ENCODE data around the gene SIPA1L2. TPM values are rescaled to one million over a fixed set of nuclear protein-coding genes. Genes with fewer than 3 reads are reported as not detected.
"Not testable (repeated sequence)": the region's sequence is repeated elsewhere in the genome, so short reads cannot be mapped to it uniquely, and the experiment has no call there.

SIPA1L2 gene
- total and polyA plus RNA-seq, 4 donors, result 2.9 to 27.6 (median 10.2) TPM

DNA sequence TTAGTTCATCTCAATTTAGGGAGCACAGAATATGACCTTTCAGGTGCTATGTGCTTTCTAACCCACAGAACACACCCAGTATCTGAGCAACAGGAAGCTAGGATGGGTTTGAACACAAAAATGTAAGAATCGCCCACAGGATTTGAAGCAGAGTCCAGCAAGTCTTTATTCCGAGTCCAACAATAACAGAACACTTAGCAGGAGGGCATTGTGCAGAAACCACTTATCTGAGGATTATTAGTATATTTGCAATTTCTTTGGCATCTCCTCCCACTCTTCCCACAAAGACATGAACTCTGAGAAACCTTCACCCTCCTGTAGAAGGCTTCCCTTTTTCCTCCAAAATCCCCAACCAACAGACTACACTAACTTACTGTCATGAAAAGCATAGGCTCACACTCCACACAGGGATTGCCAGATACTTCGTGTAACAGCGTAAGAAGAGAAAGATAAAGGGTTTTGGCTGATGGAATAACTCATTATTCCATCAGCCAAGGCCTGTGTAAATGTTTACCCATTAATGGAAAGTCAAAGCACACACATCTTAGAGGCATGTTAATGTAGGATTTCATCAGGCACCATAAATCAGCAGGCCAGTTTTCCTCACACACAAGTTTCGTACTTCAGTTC is 16.1 kb downstream of the SIPA1L2 start:
- Histone ChIP-seq H3K4me3 (ENCODE audit: low read length in 2 of 2) (no peak overlapping the region), H3K27ac (ENCODE audit: low read depth in 1 of 2, low read length in 2 of 2) (no peak overlapping the region), H3K27me3 (ENCODE audit: control insufficient read depth in 1 of 2, insufficient read depth in 2 of 2, low read length in 1 of 2) (no peaks in the 10 kb centered on the region), H3K4me1 (ENCODE audit: control insufficient read depth in 1 of 2, insufficient read depth in 2 of 2, low read length in 2 of 2) (no peaks in the 10 kb centered on the region), H3K9me3 (ENCODE audit: control insufficient read depth, low read length) (no peaks in the 10 kb centered on the region), H3K36me3 (ENCODE audit: control insufficient read depth in 1 of 2, insufficient read depth in 2 of 2, low read length in 1 of 2) (no peaks in the 10 kb centered on the region)
- DNase-seq, result no peak
- 63% methylated on average over 5 of the region's 5 CpGs for WGBS, 2 donors
- intact Hi-C loops (cut with DNase I), result no loop called here
- peak; percentile 52 for ATAC-seq (ENCODE audit: low FRiP score)

DNA sequence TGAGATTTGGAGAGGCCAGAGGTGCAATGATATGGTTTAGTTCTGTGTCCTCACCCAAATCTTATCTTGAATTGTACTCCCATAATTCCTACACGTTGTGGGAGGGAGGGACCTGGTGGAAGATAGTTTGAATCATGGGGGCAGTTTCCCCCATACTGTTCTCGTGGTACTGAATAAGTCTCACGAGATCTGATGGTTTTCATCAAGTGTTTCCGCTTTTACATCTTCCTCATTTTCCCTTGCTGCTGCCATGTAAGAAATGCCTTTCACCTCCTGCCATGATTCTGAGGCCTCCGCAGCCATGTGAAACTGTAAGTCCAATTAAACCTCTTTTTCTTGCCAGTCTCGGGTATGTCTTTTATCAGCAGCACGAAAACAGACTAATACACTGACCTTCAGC is 17.1 kb downstream of the SIPA1L2 start:
- H3K4me3 ChIP-seq (ENCODE audit: low read length in 2 of 2); H3K4me1 ChIP-seq (ENCODE audit: control insufficient read depth in 1 of 2, insufficient read depth in 2 of 2, low read length in 2 of 2); H3K27me3 ChIP-seq (ENCODE audit: control insufficient read depth in 1 of 2, insufficient read depth in 2 of 2, low read length in 1 of 2); intact Hi-C loops (cut with DNase I); H3K27ac ChIP-seq (ENCODE audit: low read depth in 1 of 2, low read length in 2 of 2); H3K9me3 ChIP-seq (ENCODE audit: control insufficient read depth, low read length); ATAC-seq (ENCODE audit: low FRiP score); H3K36me3 ChIP-seq (ENCODE audit: control insufficient read depth in 1 of 2, insufficient read depth in 2 of 2, low read length in 1 of 2); DNase-seq: not testable (repeated sequence)
- 94% methylated on average over 7 of the region's 7 CpGs for WGBS, 2 donors

DNA sequence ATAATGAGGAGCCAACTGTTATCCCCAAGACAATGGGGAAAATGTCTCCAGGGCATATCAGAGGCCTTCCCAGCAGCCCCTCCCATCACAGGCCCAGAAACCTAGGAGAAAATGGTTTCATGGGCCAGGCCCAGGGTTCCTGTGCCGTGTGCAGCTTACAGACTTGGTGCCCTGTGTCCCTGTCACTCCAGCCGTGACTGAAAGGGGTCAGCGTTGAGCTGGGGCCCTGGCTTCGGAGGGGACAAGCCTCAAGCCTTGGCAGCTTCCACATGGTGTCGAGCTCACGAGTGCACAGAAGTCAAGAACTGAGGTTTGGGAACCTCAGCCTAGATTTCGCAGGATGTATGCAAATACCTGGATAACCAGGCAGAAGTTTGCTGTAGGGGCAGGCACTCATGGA is 18.1 kb downstream of the SIPA1L2 start:
- H3K4me3 ChIP-seq (ENCODE audit: low read length in 2 of 2), result no peak overlapping the region
- H3K4me1 ChIP-seq (ENCODE audit: control insufficient read depth in 1 of 2, insufficient read depth in 2 of 2, low read length in 2 of 2), result no peaks in the 10 kb centered on the region
- no peaks in the 10 kb centered on the region for H3K36me3 ChIP-seq (ENCODE audit: control insufficient read depth in 1 of 2, insufficient read depth in 2 of 2, low read length in 1 of 2)
- DNase-seq (no peak), ATAC-seq (ENCODE audit: low FRiP score) (no peak)
- 96 to 98% methylated on average over 7 of the region's 7 CpGs for WGBS, 2 donors
- intact Hi-C loops (cut with DNase I), result no loop called here
- H3K9me3 ChIP-seq (ENCODE audit: control insufficient read depth, low read length), result no peaks in the 10 kb centered on the region
- H3K27me3 ChIP-seq (ENCODE audit: control insufficient read depth in 1 of 2, insufficient read depth in 2 of 2, low read length in 1 of 2), result no peaks in the 10 kb centered on the region
- no peak overlapping the region for H3K27ac ChIP-seq (ENCODE audit: low read depth in 1 of 2, low read length in 2 of 2)

DNA sequence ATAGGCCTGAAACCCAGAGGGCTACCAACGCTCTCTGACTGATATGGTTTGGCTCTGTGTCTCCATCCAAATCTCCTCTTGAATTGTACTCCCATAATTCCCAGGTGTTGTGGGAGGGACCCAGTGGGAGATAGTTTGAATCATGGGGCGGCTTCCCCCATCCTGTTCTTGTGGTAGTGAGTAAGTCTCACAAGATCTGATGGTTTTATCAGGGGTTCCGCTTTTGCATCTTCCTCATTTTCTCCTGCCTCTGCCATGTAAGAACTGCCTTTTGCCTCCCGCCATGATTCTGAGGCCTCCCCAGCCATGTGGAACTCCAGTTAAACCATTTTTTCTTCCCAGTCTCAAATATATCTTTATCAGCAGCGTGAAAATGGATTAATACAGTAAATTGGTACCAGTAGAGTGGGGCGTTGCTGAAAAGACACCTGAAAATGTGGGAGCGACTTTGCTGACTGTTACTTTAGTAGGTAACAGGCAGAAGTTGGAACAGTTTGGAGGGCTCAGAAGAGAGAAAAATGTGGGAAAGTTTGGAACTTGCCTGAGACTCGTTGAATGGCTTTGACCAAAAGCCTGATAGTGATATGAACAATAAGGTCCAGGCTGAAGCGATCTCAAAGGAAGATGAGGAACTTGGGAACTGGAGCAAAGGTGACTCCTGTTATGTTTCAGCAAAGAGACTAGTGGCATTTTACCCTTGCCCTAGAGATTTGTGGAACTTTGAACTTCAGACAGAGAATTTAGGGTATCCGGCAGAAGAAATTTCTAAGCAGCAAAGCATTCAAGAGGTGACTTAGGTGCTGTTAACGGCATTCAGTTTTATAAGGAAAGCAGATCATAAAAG is 18.8 kb downstream of the SIPA1L2 start:
- H3K27me3 ChIP-seq (ENCODE audit: control insufficient read depth in 1 of 2, insufficient read depth in 2 of 2, low read length in 1 of 2); H3K4me3 ChIP-seq (ENCODE audit: low read length in 2 of 2); H3K4me1 ChIP-seq (ENCODE audit: control insufficient read depth in 1 of 2, insufficient read depth in 2 of 2, low read length in 2 of 2); H3K27ac ChIP-seq (ENCODE audit: low read depth in 1 of 2, low read length in 2 of 2); intact Hi-C loops (cut with DNase I); ATAC-seq (ENCODE audit: low FRiP score); H3K9me3 ChIP-seq (ENCODE audit: control insufficient read depth, low read length); H3K36me3 ChIP-seq (ENCODE audit: control insufficient read depth in 1 of 2, insufficient read depth in 2 of 2, low read length in 1 of 2): not testable (repeated sequence)
- peak in 1 of 2 donors; percentile 54 for DNase-seq
- 90 to 91% methylated on average over 11 of the region's 11 CpGs for WGBS, 2 donors

DNA sequence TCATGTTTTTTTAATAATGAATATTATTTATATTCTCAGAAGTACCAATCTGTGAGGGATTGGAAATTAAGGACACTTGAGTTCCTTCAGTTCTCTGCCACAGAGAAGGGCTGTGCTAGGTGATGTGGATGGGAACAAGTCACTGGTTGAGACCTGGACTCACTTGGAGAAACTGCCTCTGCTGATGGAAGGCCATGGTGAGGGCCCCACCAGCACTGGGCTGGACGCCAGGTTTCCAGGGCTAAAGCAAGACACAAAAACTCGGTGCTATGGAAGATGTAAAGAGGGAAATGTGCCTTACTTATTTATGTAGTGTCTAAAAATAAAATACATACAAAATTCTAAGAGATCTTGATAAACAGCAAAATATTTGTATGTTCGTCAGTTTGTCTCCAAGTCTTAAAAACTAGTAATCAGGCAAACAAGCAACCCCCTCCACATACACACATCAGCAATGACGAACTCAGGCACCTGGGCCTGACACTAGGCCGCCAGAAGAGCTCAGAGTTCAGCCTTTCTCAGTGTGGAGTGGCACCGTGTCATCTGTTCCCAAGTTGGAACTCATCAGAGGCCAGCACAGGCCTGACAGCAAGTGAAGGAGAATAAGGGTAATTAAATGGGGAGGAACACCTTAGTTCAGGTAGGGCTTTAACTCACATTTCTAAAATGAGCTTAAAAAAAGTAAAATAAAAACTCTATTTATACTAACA is 19.6 kb downstream of the SIPA1L2 start:
- Histone ChIP-seq H3K4me1 (ENCODE audit: control insufficient read depth in 1 of 2, insufficient read depth in 2 of 2, low read length in 2 of 2) (no peaks in the 10 kb centered on the region), H3K27ac (ENCODE audit: low read depth in 1 of 2, low read length in 2 of 2) (no peak overlapping the region), H3K36me3 (ENCODE audit: control insufficient read depth in 1 of 2, insufficient read depth in 2 of 2, low read length in 1 of 2) (no peaks in the 10 kb centered on the region), H3K4me3 (ENCODE audit: low read length in 2 of 2) (no peak overlapping the region), H3K27me3 (ENCODE audit: control insufficient read depth in 1 of 2, insufficient read depth in 2 of 2, low read length in 1 of 2) (no peaks in the 10 kb centered on the region), H3K9me3 (ENCODE audit: control insufficient read depth, low read length) (no peaks in the 10 kb centered on the region)
- intact Hi-C loops (cut with DNase I), result no loop called here
- WGBS, 2 donors, result 83 to 91% methylated on average over 6 of the region's 6 CpGs
- no peak for ATAC-seq (ENCODE audit: low FRiP score)
- DNase-seq, result no peak

DNA sequence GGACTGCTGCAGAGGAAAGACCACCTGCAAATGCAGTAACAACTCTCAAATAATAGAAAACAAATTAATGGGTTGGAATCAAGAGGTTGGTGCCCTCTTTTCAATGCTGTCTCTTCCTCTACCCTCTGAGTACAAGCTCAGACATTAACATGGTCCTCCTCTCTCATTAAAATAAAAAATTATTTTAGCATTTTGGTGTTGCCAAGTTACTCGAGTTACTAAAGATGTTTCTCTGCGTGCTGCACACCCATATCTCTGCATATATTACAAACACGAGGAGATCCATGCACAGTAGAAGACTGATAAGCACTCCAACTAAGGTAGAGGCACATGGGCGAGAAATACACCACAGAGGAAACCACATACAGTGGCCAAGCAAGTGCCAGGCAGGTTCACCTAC is 21.5 kb downstream of the SIPA1L2 start:
- H3K27ac ChIP-seq (ENCODE audit: low read depth in 1 of 2, low read length in 2 of 2), result no peak overlapping the region
- intact Hi-C loops (cut with DNase I), result no loop called here
- H3K36me3 ChIP-seq (ENCODE audit: control insufficient read depth in 1 of 2, insufficient read depth in 2 of 2, low read length in 1 of 2), result no peaks in the 10 kb centered on the region
- no peaks in the 10 kb centered on the region for H3K9me3 ChIP-seq (ENCODE audit: control insufficient read depth, low read length)
- no peak overlapping the region for H3K4me3 ChIP-seq (ENCODE audit: low read length in 2 of 2)
- ATAC-seq (ENCODE audit: low FRiP score) (no peak), DNase-seq (no peak)
- WGBS, 2 donors, result 85 to 87% methylated on average over 4 of the region's 4 CpGs
- no peaks in the 10 kb centered on the region for H3K27me3 ChIP-seq (ENCODE audit: control insufficient read depth in 1 of 2, insufficient read depth in 2 of 2, low read length in 1 of 2)
- H3K4me1 ChIP-seq (ENCODE audit: control insufficient read depth in 1 of 2, insufficient read depth in 2 of 2, low read length in 2 of 2), result no peaks in the 10 kb centered on the region

DNA sequence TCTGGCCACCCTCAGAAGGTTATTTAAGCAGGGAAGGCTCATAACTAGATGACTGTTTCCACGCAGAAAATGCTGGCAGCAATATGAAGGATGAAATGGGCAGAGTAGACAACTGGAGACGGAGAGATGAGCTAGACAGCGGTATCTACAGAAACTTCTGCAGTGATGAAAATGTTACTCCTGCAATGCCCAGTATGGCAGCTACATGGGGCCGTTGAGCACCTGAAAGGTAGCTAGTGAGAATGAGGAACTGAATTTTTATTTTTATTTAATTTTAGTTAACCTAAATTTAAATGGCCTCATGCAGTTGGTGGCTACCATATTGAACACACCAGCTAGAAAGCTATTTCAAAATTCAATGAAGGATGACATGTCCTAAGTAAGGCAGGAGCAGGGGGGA is 27.3 kb downstream of the SIPA1L2 start:
- H3K27me3 ChIP-seq (ENCODE audit: control insufficient read depth in 1 of 2, insufficient read depth in 2 of 2, low read length in 1 of 2), result no peaks in the 10 kb centered on the region
- H3K9me3 ChIP-seq (ENCODE audit: control insufficient read depth, low read length), result no peaks in the 10 kb centered on the region
- no peaks in the 10 kb centered on the region for H3K36me3 ChIP-seq (ENCODE audit: control insufficient read depth in 1 of 2, insufficient read depth in 2 of 2, low read length in 1 of 2)
- H3K4me3 ChIP-seq (ENCODE audit: low read length in 2 of 2), result no peak overlapping the region
- H3K4me1 ChIP-seq (ENCODE audit: control insufficient read depth in 1 of 2, insufficient read depth in 2 of 2, low read length in 2 of 2), result no peaks in the 10 kb centered on the region
- intact Hi-C loops (cut with DNase I), result no loop called here
- WGBS, 2 donors, result 94% methylated on average over 4 of the region's 4 CpGs
- no peak overlapping the region for H3K27ac ChIP-seq (ENCODE audit: low read depth in 1 of 2, low read length in 2 of 2)
- DNase-seq, result no peak
- ATAC-seq (ENCODE audit: low FRiP score), result no peak

DNA sequence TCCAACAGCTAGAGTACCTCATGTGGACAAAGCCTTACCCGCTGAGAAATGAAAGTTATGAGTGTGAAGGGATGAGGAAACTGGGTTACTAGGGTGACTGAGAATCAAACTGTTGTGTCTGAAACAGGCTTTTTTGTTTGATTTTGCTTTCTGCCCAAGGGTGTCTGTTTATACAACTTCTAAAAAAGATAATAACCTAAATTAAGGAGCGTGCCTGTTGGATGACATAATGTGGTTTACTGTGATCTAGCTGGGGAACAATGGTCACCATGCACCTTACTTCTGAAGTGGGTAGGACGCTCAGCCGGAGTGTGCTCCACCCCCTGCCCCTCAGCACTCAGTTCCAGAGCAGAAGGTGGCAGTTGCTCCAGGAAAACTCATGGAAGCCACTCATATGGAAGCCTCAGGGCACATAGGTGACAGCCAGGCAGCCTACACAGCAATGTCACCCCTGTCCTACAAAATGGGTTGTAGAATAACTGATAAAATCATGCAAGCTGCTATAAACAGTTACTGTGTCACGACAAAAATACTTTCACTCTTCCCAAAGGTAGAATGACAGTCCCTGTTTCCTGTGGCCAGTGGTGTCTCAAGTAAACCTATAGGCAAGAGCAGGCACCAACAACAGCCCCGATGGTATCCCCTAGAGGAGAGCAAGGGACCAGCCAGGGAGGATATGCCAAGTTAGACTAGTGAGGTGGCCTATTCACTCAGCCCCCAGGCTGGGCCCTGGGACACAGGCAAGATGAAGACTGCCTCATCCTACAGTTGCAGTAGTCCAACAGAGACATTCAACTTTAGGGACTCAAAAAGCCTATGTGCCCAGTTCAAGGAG is 29.3 kb downstream of the SIPA1L2 start:
- no peak overlapping the region for H3K27ac ChIP-seq (ENCODE audit: low read depth in 1 of 2, low read length in 2 of 2)
- ATAC-seq (ENCODE audit: low FRiP score), result no peak

More for the DNA sequence above, 29.3 kb downstream of the SIPA1L2 start:
- 37 to 45% methylated on average over 6 of the region's 6 CpGs for WGBS, 2 donors
- Histone ChIP-seq H3K9me3 (ENCODE audit: control insufficient read depth, low read length) (no peaks in the 10 kb centered on the region), H3K27me3 (ENCODE audit: control insufficient read depth in 1 of 2, insufficient read depth in 2 of 2, low read length in 1 of 2) (no peaks in the 10 kb centered on the region), H3K4me1 (ENCODE audit: control insufficient read depth in 1 of 2, insufficient read depth in 2 of 2, low read length in 2 of 2) (no peaks in the 10 kb centered on the region), H3K4me3 (ENCODE audit: low read length in 2 of 2) (no peak overlapping the region), H3K36me3 (ENCODE audit: control insufficient read depth in 1 of 2, insufficient read depth in 2 of 2, low read length in 1 of 2) (no peaks in the 10 kb centered on the region)
- DNase-seq, result no peak
- intact Hi-C loops (cut with DNase I), result no loop called here
